PC-3 (cell line): Measurements from ENCODE around the gene AK1. TPM values are rescaled to one million over a fixed set of nuclear protein-coding genes. Genes with fewer than 3 reads are reported as not detected.

Experiments
- microRNA-seq: library from miRNA; unstranded; fragments of <30 nt; microRNA quantifications from one replicate; pipeline ENCODE4 v1.1.0, GENCODE V29; 2020; ENCODE audit not compliant: unreplicated experiment
- total RNA-seq: library from RNA; depleted of rRNA; stranded (reverse); fragments of >200 nt; gene quantifications from 2 replicates; pipeline ENCODE4 v1.2.3, GENCODE V29; 2014; rRNA removed

AK1 gene
- total RNA-seq, 1 experiment from 2014 or later = 79.1 TPM

Small RNA genes lying within 50 kb of the gene (microRNA-seq; reads per million reads assigned to microRNA genes)
- gene MIR4672 = not detected

Other genes starting within 250 kb of the AK1 start
- not detected in 2 replicates for gene CFAP157, start 170.7 kb downstream of the AK1 start, total RNA-seq
- gene PTRH1, start 162.0 kb downstream of the AK1 start, total RNA-seq = 38.1 and 45.3 TPM in 2 replicates
- gene TTC16, start 161.6 kb downstream of the AK1 start, total RNA-seq = 0.04 TPM in 1 of 2 replicates, not detected in the other
- 12.2 and 14.1 TPM in 2 replicates for gene TOR2A, start 142.4 kb downstream of the AK1 start, total RNA-seq
- 0.26 and 1.0 TPM in 2 replicates for gene SH2D3C, start 99.0 kb downstream of the AK1 start, total RNA-seq
- gene CDK9, start 91.6 kb downstream of the AK1 start, total RNA-seq = 37.3 and 39.2 TPM in 2 replicates
- gene FPGS, start 74.8 kb downstream of the AK1 start, total RNA-seq = 78.5 and 133 TPM in 2 replicates
- gene ENG, start 23.0 kb downstream of the AK1 start, total RNA-seq = 1.1 and 1.2 TPM in 2 replicates
- gene ST6GALNAC6, start 21.9 kb upstream of the AK1 start, total RNA-seq = 8.5 and 14.5 TPM in 2 replicates
- gene ST6GALNAC4, start 39.4 kb upstream of the AK1 start, total RNA-seq = 26.9 and 27.8 TPM in 2 replicates
- 5.1 and 5.4 TPM in 2 replicates for gene PIP5KL1, start 53.1 kb upstream of the AK1 start, total RNA-seq
- gene DPM2, start 60.2 kb upstream of the AK1 start, total RNA-seq = 32.0 and 33.0 TPM in 2 replicates
- 10.8 and 26.1 TPM in 2 replicates for gene EEIG1, start 103.3 kb upstream of the AK1 start, total RNA-seq
- gene NAIF1, start 189.6 kb upstream of the AK1 start, total RNA-seq = 8.4 and 11.1 TPM in 2 replicates
- gene SLC25A25, start 190.6 kb upstream of the AK1 start, total RNA-seq = 25.2 and 37.0 TPM in 2 replicates